SK-N-SH treated with all-trans-retinoic acid at 6 μM for 48 hours (cell line): ENCODE results near the gene FOSL1.

Source experiments
- ATAC-seq: fragments of 200-7000 bp; cut with Tn5 transposase; 3 replicates; pipeline ENCODE4 v1.9.1; 2020; ENCODE audit warnings: mild to moderate bottlenecking, moderate library complexity
- ARNTL ChIP-seq: fragments of 450-650 bp; formaldehyde crosslinking; IDR thresholded peaks from 2 replicates; pipeline ENCODE4 v1.5.0; 2020; ENCODE audit warnings: low read depth, mild to moderate bottlenecking, moderate library complexity, borderline replicate concordance
- BACH2 ChIP-seq: fragments of 250-450 bp; sonication (Bioruptor Pico); IDR thresholded peaks from 2 replicates; pipeline ENCODE4 v1.9.0; 2021; ENCODE audit warnings: mild to moderate bottlenecking, borderline replicate concordance
- CREB5 ChIP-seq: fragments of 250-450 bp; sonication (Bioruptor Pico); IDR thresholded peaks from 2 replicates; pipeline ENCODE4 v1.5.1; 2020; ENCODE audit warnings: low read depth, mild to moderate bottlenecking, moderate library complexity
- ESRRG ChIP-seq: fragments of 250-450 bp; sonication (Bioruptor Pico); IDR thresholded peaks from 2 replicates; pipeline ENCODE4 v1.6.1; 2021; ENCODE audit warnings: mild to moderate bottlenecking
- GLIS3 ChIP-seq: fragments of 250-450 bp; sonication (Bioruptor Pico); IDR thresholded peaks from 2 replicates; pipeline ENCODE4 v1.5.0; 2020; ENCODE audit warnings: mild to moderate bottlenecking, moderate library complexity
- ISL1 ChIP-seq: fragments of 250-450 bp; sonication (Bioruptor Pico); IDR thresholded peaks from 2 replicates; pipeline ENCODE4 v2.1.2; 2022; ENCODE audit warnings: mild to moderate bottlenecking, moderate library complexity
- OSR1 ChIP-seq: fragments of 250-450 bp; sonication (Bioruptor Pico); IDR thresholded peaks from 2 replicates; pipeline ENCODE4 v1.8.0; 2022; ENCODE audit warnings: moderate library complexity, mild to moderate bottlenecking, inconsistent platforms
- POU6F1 ChIP-seq: fragments of 250-450 bp; sonication (Bioruptor Pico); IDR thresholded peaks from 2 replicates; pipeline ENCODE4 v1.8.0; 2021; ENCODE audit warnings: low read depth, mild to moderate bottlenecking, moderate library complexity, borderline replicate concordance
- PPARA ChIP-seq: fragments of 250-450 bp; sonication (Bioruptor Pico); IDR thresholded peaks from 2 replicates; pipeline ENCODE4 v1.5.0; 2020; ENCODE audit warnings: mild to moderate bottlenecking, borderline replicate concordance
- RARB ChIP-seq: fragments of 250-450 bp; sonication (Bioruptor Pico); IDR thresholded peaks from 2 replicates; pipeline ENCODE4 v1.8.0; 2021; ENCODE audit warnings: mild to moderate bottlenecking, moderate library complexity
- SNAI2 ChIP-seq: fragments of 250-450 bp; sonication (Bioruptor Pico); IDR thresholded peaks from 2 replicates; pipeline ENCODE4 v1.5.0; 2020; ENCODE audit warnings: mild to moderate bottlenecking, moderate library complexity
- TCF4 ChIP-seq: fragments of 250-450 bp; sonication (Bioruptor Pico); IDR thresholded peaks from 2 replicates; pipeline ENCODE4 v1.8.0; 2021; ENCODE audit warnings: mild to moderate bottlenecking, moderate library complexity, borderline replicate concordance
- TOX ChIP-seq: fragments of 250-450 bp; sonication (Bioruptor Pico); IDR thresholded peaks from 2 replicates; pipeline ENCODE4 v1.8.0; 2021; ENCODE audit warnings: mild to moderate bottlenecking, moderate library complexity, borderline replicate concordance
- TSHZ2 ChIP-seq: fragments of 250-450 bp; sonication (Bioruptor Pico); IDR thresholded peaks from 2 replicates; pipeline ENCODE4 v1.5.0; 2020; ENCODE audit warnings: mild to moderate bottlenecking, moderate library complexity
- ZC3H10 ChIP-seq: fragments of 250-450 bp; sonication (Bioruptor Pico); IDR thresholded peaks from 2 replicates; pipeline ENCODE4 v1.5.1; 2021; ENCODE audit warnings: mild to moderate bottlenecking, moderate library complexity
- ZFP3 ChIP-seq: fragments of 250-450 bp; sonication (Bioruptor Pico); IDR thresholded peaks from 2 replicates; pipeline ENCODE4 v1.5.0; 2020; ENCODE audit warnings: mild to moderate bottlenecking, moderate library complexity
- ZFP30 ChIP-seq: fragments of 450-650 bp; formaldehyde crosslinking; IDR thresholded peaks from 2 replicates; pipeline ENCODE4 v1.5.0; 2022; ENCODE audit warnings: mild to moderate bottlenecking, moderate library complexity
- ZNF565 ChIP-seq: fragments of 450-650 bp; formaldehyde crosslinking; conservative IDR thresholded peaks from 2 replicates; pipeline ENCODE4 v1.5.0; 2020; ENCODE audit warnings: low read depth, mild to moderate bottlenecking, moderate library complexity
- ZNF70 ChIP-seq: fragments of 450-650 bp; formaldehyde crosslinking; IDR thresholded peaks from 2 replicates; pipeline ENCODE4 v1.5.0; 2020; ENCODE audit warnings: mild to moderate bottlenecking, moderate library complexity
- ZNF8 ChIP-seq: fragments of 450-650 bp; formaldehyde crosslinking; IDR thresholded peaks from 2 replicates; pipeline ENCODE4 v1.5.0; 2020; ENCODE audit warnings: mild to moderate bottlenecking, moderate library complexity

Gene FOSL1

DNA sequence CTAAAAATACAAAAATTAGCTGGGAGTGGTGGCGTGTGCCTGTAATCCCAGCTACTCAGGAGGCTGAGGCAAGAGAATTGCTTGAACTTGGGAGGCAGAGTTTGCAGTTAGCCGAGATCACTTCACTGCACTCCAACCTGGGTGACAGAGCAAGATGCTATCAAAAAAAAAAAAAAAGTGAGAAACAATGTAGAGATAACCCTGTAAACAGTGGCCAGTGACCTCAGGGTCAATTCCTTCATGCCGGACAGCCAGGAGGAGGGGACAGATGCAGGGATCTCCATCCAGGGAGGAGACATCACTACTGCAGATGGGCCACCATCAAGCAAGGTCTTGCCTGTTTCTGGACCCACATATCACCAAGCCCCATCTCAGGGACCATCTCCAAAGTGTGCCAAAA lies 52.4 kb downstream of the FOSL1 start:
- ATAC-seq, result no peak
- no peak for TF ChIP-seq ZNF8 (CRISPR knock-in tag)
- TF ChIP-seq TSHZ2 (CRISPR knock-in tag), result no peak
- no peak for TF ChIP-seq RARB
- no peak for TF ChIP-seq TOX (CRISPR knock-in tag)
- TF ChIP-seq CREB5 (CRISPR knock-in tag), result no peak
- TF ChIP-seq OSR1, result no peak
- no peak for TF ChIP-seq ESRRG
- TF ChIP-seq ZC3H10 (CRISPR knock-in tag), result no peak
- TF ChIP-seq ZFP30, result no peak
- no peak for TF ChIP-seq BACH2 (CRISPR knock-in tag)
- TF ChIP-seq PPARA (CRISPR knock-in tag), result no peak
- no peak for TF ChIP-seq TCF4 (CRISPR knock-in tag)
- TF ChIP-seq SNAI2 (CRISPR knock-in tag), result no peak
- TF ChIP-seq, all 23 proteins: peak for 0

DNA sequence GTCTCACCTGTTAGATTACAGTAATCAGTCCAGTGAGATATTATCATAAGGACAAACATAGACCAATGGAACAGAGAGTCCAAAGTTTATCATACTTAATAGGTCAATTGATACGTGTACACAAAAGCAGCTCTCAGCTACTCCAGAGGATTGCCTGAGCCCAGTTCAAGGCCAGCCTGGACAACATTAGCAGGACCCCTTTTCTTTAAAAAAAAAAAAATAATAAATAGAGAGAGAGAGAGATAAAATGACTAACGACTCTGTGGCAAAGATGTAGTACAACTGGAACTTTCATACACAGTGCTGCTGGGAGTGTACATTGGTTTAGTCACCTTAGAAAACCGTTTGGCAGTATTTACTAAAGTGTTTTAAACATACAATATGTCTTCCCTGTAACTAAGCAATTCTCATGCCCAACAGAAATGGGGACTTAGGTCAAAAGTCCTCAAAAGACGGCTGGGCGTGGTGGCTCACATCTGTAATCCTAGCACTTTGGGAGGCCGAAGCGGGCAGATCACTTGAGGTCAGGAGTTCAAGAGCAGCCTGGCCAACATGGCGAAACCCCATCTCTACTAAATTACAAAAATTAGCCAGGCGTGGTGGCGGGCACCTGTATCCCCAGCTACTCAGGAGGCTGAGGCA lies 55.8 kb downstream of the FOSL1 start:
- ATAC-seq, result no peak
- TF ChIP-seq ZFP30, result no peak
- TF ChIP-seq ISL1 (CRISPR knock-in tag), result no peak
- no peak for TF ChIP-seq RARB
- no peak for TF ChIP-seq ESRRG
- no peak for TF ChIP-seq GLIS3
- no peak for TF ChIP-seq CREB5 (CRISPR knock-in tag)
- no peak for TF ChIP-seq ZNF70 (CRISPR knock-in tag)
- no peak for TF ChIP-seq TSHZ2 (CRISPR knock-in tag)
- no peak for TF ChIP-seq SNAI2 (CRISPR knock-in tag)
- TF ChIP-seq ZC3H10 (CRISPR knock-in tag), result no peak
- no peak for TF ChIP-seq BACH2 (CRISPR knock-in tag)
- TF ChIP-seq ZNF565, result no peak

DNA sequence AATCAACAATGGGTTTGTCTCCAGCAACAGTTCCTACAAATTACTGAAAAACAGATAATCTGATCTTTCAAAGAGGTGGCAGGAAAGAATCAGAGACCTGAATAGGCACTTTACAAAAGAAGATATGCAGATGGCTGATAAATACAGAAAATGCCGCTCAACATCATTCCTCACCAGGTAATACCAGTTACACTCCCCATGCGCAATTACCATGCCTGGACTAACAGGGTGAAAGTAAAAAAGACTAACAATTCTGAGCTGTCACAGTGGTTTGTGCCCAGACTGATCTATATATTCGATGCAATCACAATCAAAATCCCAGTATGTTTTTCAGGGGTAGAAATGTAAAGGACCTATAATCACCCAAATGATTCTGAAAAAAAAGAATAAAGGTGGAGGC lies 56.4 kb downstream of the FOSL1 start:
- ATAC-seq, result no peak
- TF ChIP-seq ARNTL, result no peak
- TF ChIP-seq CREB5 (CRISPR knock-in tag), result no peak
- TF ChIP-seq ZFP3 (CRISPR knock-in tag), result no peak
- TF ChIP-seq ISL1 (CRISPR knock-in tag), result no peak
- no peak for TF ChIP-seq BACH2 (CRISPR knock-in tag)
- no peak for TF ChIP-seq ESRRG
- TF ChIP-seq ZNF70 (CRISPR knock-in tag), result no peak
- TF ChIP-seq RARB, result no peak
- no peak for TF ChIP-seq ZNF8 (CRISPR knock-in tag)
- no peak for TF ChIP-seq PPARA (CRISPR knock-in tag)
- TF ChIP-seq ZC3H10 (CRISPR knock-in tag), result no peak
- no peak for TF ChIP-seq ZFP30
- no peak for TF ChIP-seq SNAI2 (CRISPR knock-in tag)
- TF ChIP-seq ZNF565, result no peak
- no peak for TF ChIP-seq POU6F1 (CRISPR knock-in tag)
- TF ChIP-seq TSHZ2 (CRISPR knock-in tag), result no peak
- TF ChIP-seq GLIS3, result no peak
- no peak for TF ChIP-seq TCF4 (CRISPR knock-in tag)
